ENCODE data around the gene KCNQ4. TPM values are rescaled to one million over a fixed set of nuclear protein-coding genes. Genes with fewer than 3 reads are reported as not detected.
A peak's percentile ranks its signal among the peaks of the same experiment; 100 is the strongest.

The KCNQ4 gene
- total RNA-seq, 1 experiment from 2014 or later = 0.17 TPM

- no peak for DNase-seq (ENCODE audit: low read depth)
Observed at GRCh38 chr1:40794974-40795715, 11.6 kb downstream of the KCNQ4 start.

GRCh38 chr1:40795811-40796586, 12.4 kb downstream of the KCNQ4 start:
- no peak for DNase-seq (ENCODE audit: low read depth)

GRCh38 chr1:40796939-40797667, 13.5 kb downstream of the KCNQ4 start:
- peak; percentile 63 for DNase-seq (ENCODE audit: low read depth)

GRCh38 chr1:40797668-40798010, 14.1 kb downstream of the KCNQ4 start:
- no peak for DNase-seq (ENCODE audit: low read depth)

- DNase-seq (ENCODE audit: low read depth) = no peak
Observed at GRCh38 chr1:40798366-40799281, 15.0 kb downstream of the KCNQ4 start.

GRCh38 chr1:40799351-40799867, 15.8 kb downstream of the KCNQ4 start:
- DNase-seq (ENCODE audit: low read depth) = no peak

GRCh38 chr1:40801742-40802077, 18.1 kb downstream of the KCNQ4 start:
- DNase-seq (ENCODE audit: low read depth) = no peak

GRCh38 chr1:40802078-40802741, 18.6 kb downstream of the KCNQ4 start:
- peak; percentile 87 for DNase-seq (ENCODE audit: low read depth)

- no peak for DNase-seq (ENCODE audit: low read depth)
Observed at GRCh38 chr1:40802742-40803113, 19.1 kb downstream of the KCNQ4 start.

- no peak for DNase-seq (ENCODE audit: low read depth)
Observed at GRCh38 chr1:40803447-40803846, 19.9 kb downstream of the KCNQ4 start.

- no peak for DNase-seq (ENCODE audit: low read depth)
Observed at GRCh38 chr1:40803902-40804301, 20.3 kb downstream of the KCNQ4 start.

- DNase-seq (ENCODE audit: low read depth) = no peak
Observed at GRCh38 chr1:40806240-40806639, 22.7 kb downstream of the KCNQ4 start.

GRCh38 chr1:40806731-40807695, 23.4 kb downstream of the KCNQ4 start:
- no peak for DNase-seq (ENCODE audit: low read depth)

- no peak for DNase-seq (ENCODE audit: low read depth)
Observed at GRCh38 chr1:40808002-40808401, 24.4 kb downstream of the KCNQ4 start.

GRCh38 chr1:40808444-40808843, 24.9 kb downstream of the KCNQ4 start:
- DNase-seq (ENCODE audit: low read depth) = no peak

- no peak for DNase-seq (ENCODE audit: low read depth)
Observed at GRCh38 chr1:40808909-40809308, 25.3 kb downstream of the KCNQ4 start.

GRCh38 chr1:40810927-40811326, 27.3 kb downstream of the KCNQ4 start:
- no peak for DNase-seq (ENCODE audit: low read depth)

GRCh38 chr1:40815420-40815819, 31.8 kb downstream of the KCNQ4 start:
- DNase-seq (ENCODE audit: low read depth) = no peak

GRCh38 chr1:40817791-40818263, 34.2 kb downstream of the KCNQ4 start:
- no peak for DNase-seq (ENCODE audit: low read depth)
